Activated CD8-positive, alpha-beta memory T cell treated with anti-CD3 and anti-CD28 coated beads, Interleukin-2, amount 50 U/mL, for 1 hour (primary cell): Measurements from ENCODE around the gene ACLY.
A peak's percentile ranks its signal among the peaks of the same experiment; 100 is the strongest.
"Not testable (repeated sequence)": the region's sequence is repeated elsewhere in the genome, so short reads cannot be mapped to it uniquely, and the experiment has no call there.

ENCODE experiments used
- DNase-seq: peaks from one replicate; pipeline ENCODE4 v3.0.0-alpha.2; 2020; ENCODE audit errors: extremely low read depth

ACLY gene

DNA sequence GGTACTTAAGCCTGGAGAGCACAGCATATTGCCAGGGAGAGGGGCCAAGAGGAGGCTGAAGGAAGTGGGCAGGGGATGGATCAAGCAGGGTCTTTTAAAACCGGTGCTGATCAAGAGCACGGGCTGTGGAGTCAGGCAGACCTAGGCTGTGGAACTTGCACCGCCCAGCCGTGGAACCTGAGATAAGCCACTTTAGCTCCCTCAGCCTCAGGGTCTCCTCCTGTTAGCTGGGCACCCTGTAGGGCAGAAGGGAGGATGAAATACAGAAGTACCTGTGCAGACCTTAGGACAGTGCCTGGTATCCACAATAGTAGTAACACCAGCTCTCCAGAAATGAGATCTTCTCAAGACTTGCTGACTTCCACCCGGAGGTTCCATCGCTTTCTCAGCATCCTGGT lies 20.9 kb upstream of the ACLY start:
- no peak for DNase-seq

DNA sequence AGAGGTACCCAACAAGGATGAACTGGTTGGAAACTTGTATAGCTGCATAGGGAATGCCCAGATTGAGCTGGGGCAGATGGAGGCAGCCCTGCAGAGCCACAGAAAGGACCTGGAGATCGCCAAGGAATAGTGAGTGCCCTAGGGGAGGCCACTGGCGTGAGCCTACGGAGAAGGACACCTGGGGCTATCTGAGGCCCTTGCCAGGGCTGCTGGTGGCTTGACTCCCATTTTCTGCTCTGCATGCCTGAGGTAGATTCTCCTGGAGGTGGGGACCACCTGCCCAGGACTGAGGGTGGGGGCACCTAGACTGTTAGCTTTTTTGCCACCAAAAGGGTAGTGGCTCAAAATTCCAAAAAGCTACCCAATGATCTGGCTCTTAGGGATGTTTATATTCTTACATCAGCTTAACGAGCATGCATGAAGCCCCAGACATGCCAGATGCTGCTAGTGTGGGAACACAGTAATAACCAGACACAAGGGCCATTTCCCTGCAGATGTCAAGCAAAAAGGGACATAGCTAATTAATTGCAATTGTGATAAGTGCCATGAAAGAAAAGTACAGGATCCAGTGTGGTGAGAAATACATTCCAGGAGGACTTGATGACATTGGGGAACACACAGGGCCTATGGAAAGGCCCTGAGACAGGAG lies 20.4 kb upstream of the ACLY start:
- no peak for DNase-seq

DNA sequence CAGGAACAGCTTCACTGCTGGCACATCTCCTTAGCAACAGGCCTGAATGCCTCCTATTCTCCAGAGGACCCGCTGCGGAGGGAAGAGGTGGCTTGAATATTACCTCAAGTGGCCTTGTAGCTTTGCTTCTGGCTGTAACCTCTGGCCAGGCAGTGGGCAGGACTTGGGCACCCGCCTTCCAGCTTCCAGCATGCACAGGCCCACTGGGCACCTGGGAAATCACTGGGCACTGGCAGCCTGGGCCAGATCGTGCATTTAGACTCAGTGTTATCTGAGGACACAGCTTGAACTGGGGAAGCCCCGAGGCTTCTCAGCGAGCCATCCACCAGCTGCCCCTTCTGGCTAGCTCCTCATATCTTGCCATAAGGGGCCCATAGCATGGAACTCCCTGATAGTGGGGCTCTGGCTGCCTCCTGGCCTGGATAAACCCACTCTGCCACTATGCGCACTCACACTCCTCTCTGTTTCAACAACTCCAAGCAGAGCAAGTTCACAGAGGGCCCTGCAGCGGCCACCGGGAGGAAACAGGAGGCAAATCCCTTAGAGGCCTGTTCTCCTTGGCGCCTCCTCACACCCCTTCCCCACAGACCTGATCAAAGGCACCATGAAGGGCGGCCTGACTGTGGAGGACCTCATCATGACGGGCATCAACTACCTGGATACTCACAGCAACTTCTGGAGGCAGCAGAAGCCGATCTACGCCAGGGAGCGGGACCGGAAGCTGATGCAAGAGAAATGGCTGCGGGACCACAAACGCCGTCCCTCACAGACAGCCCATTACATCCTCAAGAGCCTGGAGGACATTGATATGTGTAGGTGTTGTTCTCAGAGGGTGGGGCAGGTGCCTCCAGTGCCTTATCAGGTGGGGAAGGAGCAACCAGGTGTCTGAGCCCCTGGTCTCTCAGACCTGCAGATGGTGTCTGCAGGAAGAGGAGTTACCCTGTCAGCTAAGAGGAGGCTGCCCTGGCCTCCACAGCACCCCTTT lies 19.5 kb upstream of the ACLY start:
- no peak for DNase-seq

DNA sequence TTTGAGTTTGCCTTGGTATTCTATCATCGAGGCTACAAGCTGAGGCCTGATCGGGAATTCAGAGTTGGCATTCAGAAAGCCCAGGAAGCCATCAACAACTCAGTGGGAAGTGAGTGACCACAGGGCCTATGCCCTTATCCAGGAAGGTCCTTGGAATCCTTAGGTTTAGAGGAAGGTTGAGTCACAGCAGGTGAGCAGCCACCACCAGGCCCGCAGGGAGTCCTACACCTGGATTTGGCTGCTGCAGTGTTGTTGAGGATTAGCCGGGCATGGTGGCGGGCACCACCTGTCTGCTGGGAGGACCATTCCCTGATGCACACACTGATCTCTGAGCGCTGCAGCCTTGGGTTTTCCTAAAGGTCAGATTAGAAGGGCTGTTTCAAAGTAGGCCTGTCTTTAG lies 16.9 kb upstream of the ACLY start:
- no peak for DNase-seq

GRCh38 chr17:41932816-41933389 lies 14.2 kb upstream of the ACLY start:
- DNase-seq = no peak

DNA sequence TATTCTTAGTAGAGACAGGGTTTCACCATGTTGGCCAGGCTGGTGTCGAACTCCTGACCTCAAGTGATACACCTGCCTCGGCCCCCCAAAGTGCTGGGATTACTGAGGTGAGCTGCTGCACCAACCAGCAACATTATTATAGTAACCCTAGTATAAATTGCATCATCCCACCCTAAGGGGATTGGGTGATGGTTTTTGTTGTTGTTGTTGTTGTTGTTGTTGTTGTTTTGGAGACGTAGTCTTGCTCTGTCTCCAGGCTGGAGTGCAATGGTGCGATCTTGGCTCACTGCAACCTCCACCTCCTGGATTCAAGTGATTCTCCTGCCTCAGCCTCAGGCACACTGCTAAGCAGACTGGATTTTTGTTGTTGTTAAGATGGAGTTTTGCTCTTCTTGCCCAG lies 13.0 kb upstream of the ACLY start:
- DNase-seq = not testable (repeated sequence)

GRCh38 chr17:41930833-41931156 lies 12.0 kb upstream of the ACLY start:
- not testable (repeated sequence) for DNase-seq

- peak; percentile 92 for DNase-seq
Observed at GRCh38 chr17:41930009-41930832, 11.5 kb upstream of the ACLY start, which contains the start of gene ODAD4. TSS of gene ODAD4 (plus strand) at chr17:41930617. CDS start at chr17:41930724, 107 bp downstream.

- DNase-seq = no peak
Observed at GRCh38 chr17:41928693-41929251, 10.0 kb upstream of the ACLY start.

DNA sequence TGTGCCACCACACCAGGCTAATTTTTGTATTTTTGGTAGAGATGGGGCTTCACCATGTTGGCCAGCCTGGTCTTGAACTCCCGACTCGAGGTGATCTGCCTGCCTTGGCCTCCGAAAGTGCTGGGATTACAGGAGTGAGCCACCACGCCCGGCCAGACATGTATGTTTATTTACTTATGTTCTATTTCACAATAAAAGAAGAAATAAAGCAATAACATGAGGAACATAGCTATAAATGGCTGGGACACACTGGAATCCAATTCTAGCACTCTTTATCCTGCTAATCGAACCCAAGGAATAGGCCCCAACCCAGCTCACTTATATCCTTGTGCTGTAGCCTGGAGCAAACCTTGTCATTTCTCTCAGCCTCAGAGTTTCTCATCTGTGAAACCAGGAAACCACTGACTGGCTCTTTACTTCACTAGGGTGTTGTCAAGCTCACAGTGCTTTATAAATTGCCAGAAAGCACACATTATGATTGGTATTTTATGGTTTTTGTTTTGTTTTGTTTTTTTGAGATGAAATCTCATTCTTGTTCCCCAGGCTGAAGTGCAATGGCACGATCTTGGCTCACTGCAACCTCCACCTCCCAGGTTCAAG lies 7.3 kb upstream of the ACLY start:
- DNase-seq = no peak

GRCh38 chr17:41920580-41920955 lies 1.8 kb upstream of the ACLY start:
- no peak for DNase-seq

DNA sequence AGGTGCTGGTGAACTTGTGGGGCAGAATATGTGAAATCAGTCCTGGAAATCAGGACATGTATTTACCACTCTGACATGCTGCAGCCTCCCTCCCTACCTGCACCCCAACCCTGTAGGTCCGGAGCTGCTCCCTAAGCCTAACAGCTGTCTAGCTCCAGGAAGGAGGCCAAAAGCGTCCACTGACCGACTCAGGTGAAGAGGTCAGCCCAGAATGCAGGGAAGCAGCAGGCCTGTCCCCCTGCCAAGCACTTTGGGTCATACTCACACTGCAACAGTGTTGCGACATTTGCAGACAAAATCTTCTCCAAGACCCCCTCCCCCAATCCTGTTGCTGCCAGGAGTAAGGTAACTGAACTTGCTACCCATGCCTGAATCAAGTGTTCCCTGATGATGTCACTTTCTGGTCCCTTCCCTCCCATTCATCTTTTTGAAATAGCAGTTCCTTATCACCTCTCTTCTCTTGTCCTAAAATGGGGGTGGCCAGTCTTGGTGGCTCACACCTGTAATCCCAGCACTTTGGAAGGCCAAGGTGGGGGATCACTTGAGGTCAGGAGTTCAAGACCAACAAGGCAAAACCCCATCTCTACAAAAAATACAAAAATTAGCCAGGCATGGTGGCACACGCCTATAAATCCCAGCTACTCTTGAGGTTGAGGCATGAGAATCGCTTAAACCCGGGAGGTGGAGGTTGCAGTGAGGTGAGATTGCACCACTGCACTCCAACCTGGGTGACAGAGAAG lies 1.3 kb upstream of the ACLY start:
- no peak for DNase-seq

DNA sequence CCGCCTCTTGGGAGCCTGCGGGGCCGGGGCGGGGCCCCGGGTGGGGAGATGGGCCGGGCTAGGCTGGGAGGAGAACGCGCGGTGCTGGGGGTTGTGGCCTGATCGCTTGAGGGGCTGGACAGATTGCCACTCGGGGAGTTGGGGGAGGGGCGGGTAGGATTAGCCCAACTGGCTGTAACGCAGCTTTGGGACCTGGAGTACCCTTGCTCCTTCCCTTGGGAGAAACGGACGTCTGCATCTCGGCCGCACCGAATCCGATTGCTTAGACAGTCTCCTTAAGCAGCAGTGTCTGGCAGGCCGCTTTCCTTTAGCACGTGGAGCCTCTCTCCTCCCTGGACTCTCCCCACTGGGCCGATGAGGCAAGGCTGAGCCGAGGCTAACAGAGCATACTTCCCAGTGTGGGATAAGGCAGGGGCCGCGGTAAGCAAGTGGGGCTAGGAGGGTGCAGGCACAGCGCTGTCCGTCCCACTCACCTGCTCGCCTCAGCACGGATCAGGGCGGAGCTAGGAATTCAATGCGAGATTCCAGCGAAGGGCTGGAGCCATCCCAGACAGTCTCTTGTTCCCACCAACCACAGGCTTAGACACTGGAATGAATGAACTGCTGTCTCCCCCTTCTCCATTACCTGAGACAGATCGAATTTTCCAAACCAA lies 540 bp upstream of the ACLY start:
- no peak for DNase-seq

GRCh38 chr17:41917679-41918313 lies 955 bp downstream of the ACLY start:
- no peak for DNase-seq

GRCh38 chr17:41917192-41917591 lies 1.6 kb downstream of the ACLY start:
- no peak for DNase-seq

DNA sequence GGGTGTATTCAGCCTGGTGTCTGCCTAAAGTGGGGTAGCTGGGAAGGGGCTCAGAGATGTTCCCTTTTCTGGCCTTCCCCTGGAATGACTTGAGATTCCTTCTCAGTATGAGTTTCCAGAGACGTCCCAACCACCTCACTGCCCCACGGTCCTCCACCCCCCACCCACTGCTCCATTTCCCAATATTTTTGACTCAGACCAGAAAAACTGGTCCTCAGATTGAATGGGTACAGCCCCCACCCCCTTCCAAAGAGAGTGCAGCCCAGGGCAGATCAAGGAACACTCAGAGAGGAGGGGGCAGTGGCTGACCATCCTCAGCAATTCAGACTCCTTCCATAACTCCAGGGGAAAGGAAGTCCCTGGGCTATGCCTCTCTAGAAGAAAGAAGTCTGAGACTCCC lies 3.2 kb downstream of the ACLY start:
- DNase-seq = no peak

- no peak for DNase-seq
Observed at GRCh38 chr17:41915020-41915419, 3.7 kb downstream of the ACLY start.

- DNase-seq = no peak
Observed at GRCh38 chr17:41914358-41914766, 4.4 kb downstream of the ACLY start.

- DNase-seq = no peak
Observed at GRCh38 chr17:41913798-41914197, 5.0 kb downstream of the ACLY start.
